ENCODE data around the gene SLC35E3. TPM values are rescaled to one million over a fixed set of nuclear protein-coding genes. Genes with fewer than 3 reads are reported as not detected.
"Not testable (repeated sequence)": the region's sequence is repeated elsewhere in the genome, so short reads cannot be mapped to it uniquely, and the experiment has no call there.

The SLC35E3 gene
- total and polyA plus RNA-seq, 2 donors from 2014 or later, result 7.7 to 8.7 TPM

DNA sequence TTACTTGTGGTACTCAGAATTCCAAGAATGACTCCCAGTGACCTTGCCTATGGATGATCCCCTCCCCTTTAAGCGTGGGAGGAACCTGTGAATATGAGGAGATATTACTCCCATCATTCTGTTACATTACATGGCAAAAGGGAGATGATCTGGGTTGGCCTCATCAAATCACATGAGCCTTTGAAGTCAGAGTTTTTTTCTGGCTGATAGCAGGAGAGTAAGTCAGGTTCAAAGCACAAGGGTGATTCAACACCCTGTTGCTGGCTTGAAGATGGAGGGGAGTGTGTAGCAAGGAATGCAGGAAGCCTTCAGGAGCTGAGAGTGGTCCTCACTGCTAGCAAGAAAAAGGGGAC is 52.9 kb downstream of the SLC35E3 start:
- H3K36me3 ChIP-seq (ENCODE audit: control insufficient read depth in 2 of 3, insufficient read depth in 3 of 3, low read length in 3 of 3), result no peaks in the 10 kb centered on the region
- no peak overlapping the region for H3K4me3 ChIP-seq (ENCODE audit: low read length in 3 of 3)
- H3K9ac ChIP-seq (ENCODE audit: low read length in 3 of 3), result no peak overlapping the region
- H3K4me1 ChIP-seq (ENCODE audit: control insufficient read depth in 2 of 3, insufficient read depth in 2 of 3, low read depth in 1 of 3, low read length in 3 of 3), result no peaks in the 10 kb centered on the region
- TF ChIP-seq, protein P1, sequence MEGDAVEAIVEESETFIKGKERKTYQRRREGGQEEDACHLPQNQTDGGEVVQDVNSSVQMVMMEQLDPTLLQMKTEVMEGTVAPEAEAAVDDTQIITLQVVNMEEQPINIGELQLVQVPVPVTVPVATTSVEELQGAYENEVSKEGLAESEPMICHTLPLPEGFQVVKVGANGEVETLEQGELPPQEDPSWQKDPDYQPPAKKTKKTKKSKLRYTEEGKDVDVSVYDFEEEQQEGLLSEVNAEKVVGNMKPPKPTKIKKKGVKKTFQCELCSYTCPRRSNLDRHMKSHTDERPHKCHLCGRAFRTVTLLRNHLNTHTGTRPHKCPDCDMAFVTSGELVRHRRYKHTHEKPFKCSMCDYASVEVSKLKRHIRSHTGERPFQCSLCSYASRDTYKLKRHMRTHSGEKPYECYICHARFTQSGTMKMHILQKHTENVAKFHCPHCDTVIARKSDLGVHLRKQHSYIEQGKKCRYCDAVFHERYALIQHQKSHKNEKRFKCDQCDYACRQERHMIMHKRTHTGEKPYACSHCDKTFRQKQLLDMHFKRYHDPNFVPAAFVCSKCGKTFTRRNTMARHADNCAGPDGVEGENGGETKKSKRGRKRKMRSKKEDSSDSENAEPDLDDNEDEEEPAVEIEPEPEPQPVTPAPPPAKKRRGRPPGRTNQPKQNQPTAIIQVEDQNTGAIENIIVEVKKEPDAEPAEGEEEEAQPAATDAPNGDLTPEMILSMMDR (IDR thresholded peaks at IDR 0.05; ENCODE audit: borderline replicate concordance, extremely low read depth, insufficient read depth), result no peak
- no peak for DNase-seq
- no peaks in the 10 kb centered on the region for H3K27me3 ChIP-seq (ENCODE audit: control insufficient read depth, insufficient read depth, low read length)
- no peaks in the 10 kb centered on the region for H3K9me3 ChIP-seq (ENCODE audit: control insufficient read depth in 2 of 3, insufficient read depth in 1 of 3, low read length in 3 of 3)
- intact Hi-C loops (cut with DNase I), result no loop called here
- no peak for FAIRE-seq
- H3K27ac ChIP-seq (ENCODE audit: low read depth in 2 of 2, low read length in 2 of 2), result no peak overlapping the region

DNA sequence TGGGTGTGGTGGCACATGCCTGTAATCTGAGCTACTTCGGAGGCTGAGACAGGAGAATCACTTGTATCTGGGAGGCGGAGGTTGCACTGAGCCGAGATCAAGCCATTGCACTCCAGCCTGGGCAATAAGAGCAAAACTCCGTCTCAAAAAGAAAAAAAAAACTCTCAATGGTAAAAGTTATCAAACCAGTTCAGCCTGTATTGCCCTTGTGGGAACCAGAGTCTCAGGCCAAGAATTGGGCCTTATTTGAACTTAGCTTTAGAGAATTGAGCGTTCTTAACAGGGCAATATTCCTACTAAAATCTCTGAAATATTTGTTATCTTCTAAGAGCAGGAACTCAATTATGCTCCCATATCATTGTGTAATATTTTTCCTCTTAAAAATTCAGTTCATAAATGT is 54.3 kb downstream of the SLC35E3 start:
- Histone ChIP-seq H3K9me3 (ENCODE audit: control insufficient read depth in 2 of 3, insufficient read depth in 1 of 3, low read length in 3 of 3) (no peaks in the 10 kb centered on the region), H3K27me3 (ENCODE audit: control insufficient read depth, insufficient read depth, low read length) (no peaks in the 10 kb centered on the region), H3K36me3 (ENCODE audit: control insufficient read depth in 2 of 3, insufficient read depth in 3 of 3, low read length in 3 of 3) (no peaks in the 10 kb centered on the region), H3K4me3 (ENCODE audit: low read length in 3 of 3) (no peak overlapping the region), H3K27ac (ENCODE audit: low read depth in 2 of 2, low read length in 2 of 2) (no peak overlapping the region), H3K9ac (ENCODE audit: low read length in 3 of 3) (no peak overlapping the region), H3K4me1 (ENCODE audit: control insufficient read depth in 2 of 3, insufficient read depth in 2 of 3, low read depth in 1 of 3, low read length in 3 of 3) (no peaks in the 10 kb centered on the region)
- intact Hi-C loops (cut with DNase I), result no loop called here
- TF ChIP-seq, protein P1 (IDR thresholded peaks at IDR 0.05; ENCODE audit: borderline replicate concordance, extremely low read depth, insufficient read depth), result no peak
- no peak for DNase-seq
- FAIRE-seq, result no peak

DNA sequence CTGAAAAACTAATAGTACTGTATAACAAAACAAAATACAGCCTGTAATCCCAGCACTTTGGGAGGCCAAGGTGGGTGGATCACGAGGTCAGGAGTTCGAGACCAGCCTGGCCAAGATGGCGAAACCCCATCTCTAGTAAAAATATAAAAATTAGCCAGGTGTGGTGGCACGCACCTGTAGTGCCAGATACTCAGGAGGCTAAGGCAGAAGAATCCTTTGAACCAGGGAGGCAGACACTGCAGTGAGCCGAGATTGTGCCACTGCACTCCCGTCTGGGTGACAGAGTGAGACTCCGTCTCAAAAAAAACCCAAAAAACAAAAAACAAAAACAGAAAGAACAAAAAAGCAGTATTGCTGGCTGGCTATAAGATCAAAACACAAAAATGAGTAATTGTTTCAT is 55.1 kb downstream of the SLC35E3 start:
- DNase-seq; H3K4me1 ChIP-seq (ENCODE audit: control insufficient read depth in 2 of 3, insufficient read depth in 2 of 3, low read depth in 1 of 3, low read length in 3 of 3); H3K27me3 ChIP-seq (ENCODE audit: control insufficient read depth, insufficient read depth, low read length); H3K4me3 ChIP-seq (ENCODE audit: low read length in 3 of 3); H3K36me3 ChIP-seq (ENCODE audit: control insufficient read depth in 2 of 3, insufficient read depth in 3 of 3, low read length in 3 of 3); H3K9ac ChIP-seq (ENCODE audit: low read length in 3 of 3); H3K27ac ChIP-seq (ENCODE audit: low read depth in 2 of 2, low read length in 2 of 2); FAIRE-seq; intact Hi-C loops (cut with DNase I); H3K9me3 ChIP-seq (ENCODE audit: control insufficient read depth in 2 of 3, insufficient read depth in 1 of 3, low read length in 3 of 3): not testable (repeated sequence)

DNA sequence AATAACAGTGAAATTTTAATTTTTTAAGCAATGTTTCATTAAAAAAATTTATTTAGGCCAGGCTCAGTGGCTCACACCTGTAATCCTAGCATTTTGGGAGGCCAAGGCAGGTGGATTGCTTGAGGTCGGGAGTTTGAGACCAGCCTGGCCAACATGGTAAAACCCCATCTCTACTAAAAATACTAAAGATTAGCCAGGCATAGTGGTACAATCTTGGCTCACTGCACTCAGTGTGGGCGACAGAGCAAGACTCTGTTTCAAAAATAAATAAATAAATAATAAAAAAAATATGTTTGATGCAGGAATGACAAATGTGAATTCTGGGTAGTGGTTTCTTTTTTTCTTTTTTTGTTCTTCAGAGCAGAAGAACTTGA is 56.4 kb downstream of the SLC35E3 start:
- H3K36me3 ChIP-seq (ENCODE audit: control insufficient read depth in 2 of 3, insufficient read depth in 3 of 3, low read length in 3 of 3); H3K9me3 ChIP-seq (ENCODE audit: control insufficient read depth in 2 of 3, insufficient read depth in 1 of 3, low read length in 3 of 3); H3K27me3 ChIP-seq (ENCODE audit: control insufficient read depth, insufficient read depth, low read length); H3K4me3 ChIP-seq (ENCODE audit: low read length in 3 of 3); H3K27ac ChIP-seq (ENCODE audit: low read depth in 2 of 2, low read length in 2 of 2); H3K4me1 ChIP-seq (ENCODE audit: control insufficient read depth in 2 of 3, insufficient read depth in 2 of 3, low read depth in 1 of 3, low read length in 3 of 3); FAIRE-seq; DNase-seq; intact Hi-C loops (cut with DNase I); H3K9ac ChIP-seq (ENCODE audit: low read length in 3 of 3): not testable (repeated sequence)

DNA sequence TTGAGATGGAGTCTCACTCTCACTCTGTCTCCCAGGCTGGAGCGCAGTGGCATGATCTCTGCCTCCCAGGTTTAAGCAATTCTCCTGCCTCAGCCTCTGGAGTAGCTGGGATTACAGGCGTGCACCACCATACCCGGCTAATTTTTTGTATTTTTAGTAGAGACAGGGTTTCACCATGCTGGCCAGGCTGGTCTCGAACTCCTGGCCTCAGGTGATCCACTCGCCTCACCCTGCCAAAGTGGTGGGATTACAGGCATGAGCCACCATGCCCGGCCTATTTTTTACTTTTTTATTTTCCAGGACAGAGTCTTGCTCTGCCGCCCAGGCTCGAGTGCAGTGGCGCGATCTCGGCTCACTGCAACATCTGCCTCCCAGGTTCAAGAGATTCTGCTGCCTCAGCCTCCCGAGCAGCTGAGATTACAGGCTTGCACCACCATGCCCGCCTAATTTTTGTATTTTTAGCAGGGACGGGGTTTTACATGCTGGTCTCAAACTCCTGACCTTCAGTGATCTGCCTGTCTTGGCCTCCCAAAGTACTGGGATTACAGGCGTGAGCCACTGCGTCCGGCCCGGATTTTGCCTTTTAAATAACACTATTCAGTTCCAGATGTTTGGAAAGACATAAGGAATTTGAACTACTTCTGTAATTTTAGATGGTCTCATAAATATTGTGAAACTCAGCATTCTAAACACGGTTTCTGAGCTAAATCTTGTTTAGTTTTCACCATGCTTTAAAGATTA is 57.1 kb downstream of the SLC35E3 start:
- H3K9me3 ChIP-seq (ENCODE audit: control insufficient read depth in 2 of 3, insufficient read depth in 1 of 3, low read length in 3 of 3); H3K27me3 ChIP-seq (ENCODE audit: control insufficient read depth, insufficient read depth, low read length); FAIRE-seq; H3K27ac ChIP-seq (ENCODE audit: low read depth in 2 of 2, low read length in 2 of 2); H3K4me3 ChIP-seq (ENCODE audit: low read length in 3 of 3); H3K9ac ChIP-seq (ENCODE audit: low read length in 3 of 3); H3K4me1 ChIP-seq (ENCODE audit: control insufficient read depth in 2 of 3, insufficient read depth in 2 of 3, low read depth in 1 of 3, low read length in 3 of 3); H3K36me3 ChIP-seq (ENCODE audit: control insufficient read depth in 2 of 3, insufficient read depth in 3 of 3, low read length in 3 of 3); intact Hi-C loops (cut with DNase I): not testable (repeated sequence)
- DNase-seq, result peak in 1 of 5 donors; percentile 60
